Mesenchymal stem cell (in vitro differentiated cells and primary cell): Measurements from ENCODE around the gene TRPM3.

Experiments
- DNase-seq: peaks from one replicate; pipeline ENCODE4 v3.0.0-alpha.2; 2013
- H2AFZ ChIP-seq: one replicate; pipeline ENCODE4 v1.6.1; 2013; ENCODE audit warnings: low read depth, mild to moderate bottlenecking, control low read depth, inconsistent platforms, low read length, moderate library complexity
- H2AK5ac ChIP-seq: 2 replicates; pipeline ENCODE4 v1.6.1; 2013; ENCODE audit warnings: low read length, moderate library complexity, mild to moderate bottlenecking, inconsistent platforms; ENCODE audit not compliant: severe bottlenecking
- H2BK120ac ChIP-seq: one replicate; pipeline ENCODE4 v1.6.1; 2013; ENCODE audit warnings: low read depth, mild to moderate bottlenecking, inconsistent platforms, low read length, moderate library complexity
- H2BK12ac ChIP-seq, 2 experiments: one replicate each; pipeline ENCODE4 v1.6.1; 2013; ENCODE audit warnings: inconsistent platforms in 2 of 2, low read length in 2 of 2, mild to moderate bottlenecking in 2 of 2, moderate library complexity in 2 of 2, control low read depth in 1 of 2
- H2BK15ac ChIP-seq: one replicate; pipeline ENCODE4 v1.6.1; 2013; ENCODE audit warnings: mild to moderate bottlenecking, low read depth, inconsistent platforms; ENCODE audit not compliant: poor library complexity, severe bottlenecking
- H2BK5ac ChIP-seq: 2 replicates; pipeline ENCODE4 v1.6.1; 2013; ENCODE audit warnings: low read depth, mild to moderate bottlenecking, low read length, control low read depth, inconsistent platforms; ENCODE audit not compliant: poor library complexity, severe bottlenecking
- H3K14ac ChIP-seq, 2 experiments: one replicate each; pipeline ENCODE4 v1.6.1; 2013; ENCODE audit warnings: inconsistent platforms in 2 of 2, low read length in 2 of 2, control low read depth in 1 of 2, mild to moderate bottlenecking in 1 of 2, moderate library complexity in 1 of 2
- H3K18ac ChIP-seq, 2 experiments: one replicate each; pipeline ENCODE4 v1.6.1; 2013; ENCODE audit warnings: inconsistent platforms in 2 of 2, low read length in 2 of 2, control low read depth in 1 of 2, low read depth in 1 of 2, mild to moderate bottlenecking in 1 of 2
- H3K23ac ChIP-seq, 2 experiments: one replicate each; pipeline ENCODE4 v1.6.1; 2013; ENCODE audit warnings: inconsistent platforms in 2 of 2, low read length in 2 of 2, mild to moderate bottlenecking in 2 of 2, moderate library complexity in 2 of 2, control low read depth in 1 of 2
- H3K27ac ChIP-seq: 2 replicates; pipeline ENCODE4 v1.5.1; 2013; ENCODE audit warnings: mild to moderate bottlenecking, moderate library complexity, low read length, control low read depth, inconsistent platforms; ENCODE audit not compliant: poor library complexity, severe bottlenecking
- H3K27me3 ChIP-seq, 2 experiments: 2 replicates each; pipeline versions ENCODE4 v1.6.1 to v1.7.0; 2013; ENCODE audit warnings: low read length in 2 of 2, mild to moderate bottlenecking in 2 of 2, moderate library complexity in 2 of 2, control low read depth in 1 of 2, inconsistent platforms in 1 of 2; ENCODE audit not compliant: control insufficient read depth in 1 of 2, insufficient read depth in 1 of 2
- H3K36me3 ChIP-seq, 2 experiments: 2 replicates each; pipeline versions ENCODE4 v1.6.1 to v1.7.0; 2013; ENCODE audit warnings: low read length in 2 of 2, control low read depth in 1 of 2, inconsistent platforms in 1 of 2, low read depth in 1 of 2, mild to moderate bottlenecking in 1 of 2; ENCODE audit not compliant: insufficient read depth in 2 of 2, control insufficient read depth in 1 of 2
- H3K4ac ChIP-seq, 2 experiments: one replicate each; pipeline ENCODE4 v1.6.1; 2013; ENCODE audit warnings: inconsistent platforms in 2 of 2, low read length in 2 of 2, mild to moderate bottlenecking in 2 of 2, moderate library complexity in 2 of 2, control low read depth in 1 of 2, low read depth in 1 of 2
- H3K4me1 ChIP-seq: 2 replicates; pipeline ENCODE4 v1.6.1; 2013; ENCODE audit warnings: low read depth, low read length, control low read depth; ENCODE audit not compliant: control insufficient read depth, insufficient read depth
- H3K4me2 ChIP-seq: 2 replicates; pipeline ENCODE4 v1.6.1; 2013; ENCODE audit warnings: low read length, mild to moderate bottlenecking, inconsistent platforms; ENCODE audit not compliant: poor library complexity, severe bottlenecking
- H3K4me3 ChIP-seq, 2 experiments: 2 replicates each; pipeline versions ENCODE4 v1.5.1 to v1.7.0; 2013; ENCODE audit warnings: low read length in 2 of 2, mild to moderate bottlenecking in 2 of 2, control low read depth in 1 of 2, low read depth in 1 of 2; ENCODE audit not compliant: insufficient read depth in 1 of 2
- H3K79me1 ChIP-seq: replicated peaks from 2 replicates; pipeline ENCODE4 v1.6.1; 2013; ENCODE audit warnings: mild to moderate bottlenecking, control low read depth, low read length, inconsistent platforms; ENCODE audit not compliant: poor library complexity, severe bottlenecking
- H3K9ac ChIP-seq: 2 replicates; pipeline ENCODE4 v1.7.0; 2013; ENCODE audit warnings: mild to moderate bottlenecking, low read length, moderate library complexity
- H3K9me3 ChIP-seq: 2 replicates; pipeline ENCODE4 v1.7.0; 2013; ENCODE audit warnings: mild to moderate bottlenecking, low read length; ENCODE audit not compliant: control insufficient read depth
- H4K8ac ChIP-seq: one replicate; pipeline ENCODE4 v1.6.1; 2013; ENCODE audit warnings: inconsistent platforms, mild to moderate bottlenecking, low read length, moderate library complexity
- H4K91ac ChIP-seq: one replicate; pipeline ENCODE4 v1.6.1; 2013; ENCODE audit warnings: mild to moderate bottlenecking, low read length, inconsistent platforms
- WGBS: methylation state at CpG from one replicate; pipeline ENCODE4 v1.1.7; 2013; ENCODE audit warnings: mixed read lengths; 5-methylcytosine and 5-hydroxymethylcytosine counted together

TRPM3 gene

GRCh38 chr9:71004196-71004595 is 117.2 kb downstream of the TRPM3 start:
- Histone ChIP-seq H4K8ac (no peak overlapping the region), H3K9ac (no peak overlapping the region), H4K91ac (no peak overlapping the region), H2BK120ac (no peak overlapping the region), H3K23ac (no peak overlapping the region), H2BK5ac (no peak overlapping the region), H3K27ac (no peak overlapping the region), H3K4ac (no peak overlapping the region), H2AFZ (no peak overlapping the region), H3K18ac (no peak overlapping the region), H2BK15ac (no peak overlapping the region), H3K4me1 (no peaks in the 10 kb centered on the region), H3K14ac (no peak overlapping the region), H2BK12ac (no peak overlapping the region), H3K4me3 (no peak overlapping the region), H2AK5ac (no peak overlapping the region), H3K27me3 (no peaks in the 10 kb centered on the region), H3K36me3 (no peaks in the 10 kb centered on the region), H3K79me1 (no peaks in the 10 kb centered on the region), H3K9me3 (peaks cover 27% of the 10 kb centered on the region), H3K4me2 (no peak overlapping the region)
- peak; percentile 70 for DNase-seq
- WGBS: 66% methylated on average over 3 of the region's 4 CpGs

GRCh38 chr9:71003346-71003745 is 118.1 kb downstream of the TRPM3 start:
- Histone ChIP-seq H3K9ac (no peak overlapping the region), H2BK120ac (no peak overlapping the region), H3K9me3 (peaks cover 27% of the 10 kb centered on the region), H3K79me1 (no peaks in the 10 kb centered on the region), H4K8ac (no peak overlapping the region), H3K36me3 (no peaks in the 10 kb centered on the region), H3K27ac (no peak overlapping the region), H3K4me2 (no peak overlapping the region), H4K91ac (no peak overlapping the region), H3K14ac (no peak overlapping the region), H2BK5ac (no peak overlapping the region), H3K27me3 (no peaks in the 10 kb centered on the region), H2AFZ (no peak overlapping the region), H2BK12ac (no peak overlapping the region), H2BK15ac (no peak overlapping the region), H3K4me3 (no peak overlapping the region), H3K23ac (no peak overlapping the region), H3K4me1 (no peaks in the 10 kb centered on the region), H3K18ac (no peak overlapping the region), H3K4ac (no peak overlapping the region), H2AK5ac (no peak overlapping the region)
- 100% methylated on average over 1 of the region's 4 CpGs for WGBS
- DNase-seq: no peak

- Histone ChIP-seq H4K8ac (no peak overlapping the region), H3K4me3 (no peak overlapping the region), H2BK5ac (no peak overlapping the region), H2BK12ac (no peak overlapping the region), H3K27me3 (no peaks in the 10 kb centered on the region), H3K79me1 (no peaks in the 10 kb centered on the region), H4K91ac (no peak overlapping the region), H3K4me1 (no peaks in the 10 kb centered on the region), H2BK120ac (no peak overlapping the region), H3K27ac (no peak overlapping the region), H3K9me3 (peaks cover 27% of the 10 kb centered on the region), H3K14ac (no peak overlapping the region), H2AK5ac (no peak overlapping the region), H2BK15ac (no peak overlapping the region), H3K23ac (no peak overlapping the region), H3K4ac (no peak overlapping the region), H3K36me3 (no peaks in the 10 kb centered on the region), H2AFZ (no peak overlapping the region), H3K9ac (no peak overlapping the region), H3K18ac (no peak overlapping the region), H3K4me2 (no peak overlapping the region)
- no peak for DNase-seq
- 74% methylated on average over 5 of the region's 5 CpGs for WGBS
Observed at GRCh38 chr9:71001780-71002386, 119.5 kb downstream of the TRPM3 start.

- Histone ChIP-seq H2BK12ac (no peak overlapping the region), H2AK5ac (no peak overlapping the region), H3K4me3 (no peak overlapping the region), H3K36me3 (no peaks in the 10 kb centered on the region), H3K27me3 (no peaks in the 10 kb centered on the region), H3K9ac (no peak overlapping the region), H2BK15ac (no peak overlapping the region), H3K4me2 (no peak overlapping the region), H2BK5ac (no peak overlapping the region), H2AFZ (no peak overlapping the region), H3K4ac (no peak overlapping the region), H2BK120ac (no peak overlapping the region), H3K4me1 (no peaks in the 10 kb centered on the region), H3K79me1 (no peaks in the 10 kb centered on the region), H3K27ac (no peak overlapping the region), H3K9me3 (peaks cover 6% of the 10 kb centered on the region), H4K8ac (no peak overlapping the region), H3K23ac (no peak overlapping the region), H4K91ac (no peak overlapping the region), H3K14ac (no peak overlapping the region), H3K18ac (no peak overlapping the region)
- DNase-seq: peak; percentile 16
- WGBS: 60% methylated on average over 1 of the region's 1 CpG
Observed at GRCh38 chr9:70998962-70999361, 122.5 kb downstream of the TRPM3 start.
